ENCODE measurements around the gene INTS11. TPM values are rescaled to one million over a fixed set of nuclear protein-coding genes. Genes with fewer than 3 reads are reported as not detected.
A peak's percentile ranks its signal among the peaks of the same experiment; 100 is the strongest.

Gene INTS11
- total RNA-seq (2022): 103 and 115 TPM in 2 replicates
- Bru-seq, nascent RNA: percentile 63 among the genes with signal in this experiment
- percentile 77 among the genes with signal in this experiment for BruChase-seq, experiment 1, labeled RNA remaining after a 2-hour chase
- percentile 81 among the genes with signal in this experiment for BruChase-seq, experiment 2, labeled RNA remaining after a 6-hour chase
- long read RNA-seq, transcript INTS11-208 (17 exons, 2,148 nt): major isoform, 69 of 121 reads
- long read RNA-seq, partial matches to known transcripts: 16 of 121 reads
- long read RNA-seq, other reads (novel, unspliced or antisense): 28 of 121 reads

DNA sequence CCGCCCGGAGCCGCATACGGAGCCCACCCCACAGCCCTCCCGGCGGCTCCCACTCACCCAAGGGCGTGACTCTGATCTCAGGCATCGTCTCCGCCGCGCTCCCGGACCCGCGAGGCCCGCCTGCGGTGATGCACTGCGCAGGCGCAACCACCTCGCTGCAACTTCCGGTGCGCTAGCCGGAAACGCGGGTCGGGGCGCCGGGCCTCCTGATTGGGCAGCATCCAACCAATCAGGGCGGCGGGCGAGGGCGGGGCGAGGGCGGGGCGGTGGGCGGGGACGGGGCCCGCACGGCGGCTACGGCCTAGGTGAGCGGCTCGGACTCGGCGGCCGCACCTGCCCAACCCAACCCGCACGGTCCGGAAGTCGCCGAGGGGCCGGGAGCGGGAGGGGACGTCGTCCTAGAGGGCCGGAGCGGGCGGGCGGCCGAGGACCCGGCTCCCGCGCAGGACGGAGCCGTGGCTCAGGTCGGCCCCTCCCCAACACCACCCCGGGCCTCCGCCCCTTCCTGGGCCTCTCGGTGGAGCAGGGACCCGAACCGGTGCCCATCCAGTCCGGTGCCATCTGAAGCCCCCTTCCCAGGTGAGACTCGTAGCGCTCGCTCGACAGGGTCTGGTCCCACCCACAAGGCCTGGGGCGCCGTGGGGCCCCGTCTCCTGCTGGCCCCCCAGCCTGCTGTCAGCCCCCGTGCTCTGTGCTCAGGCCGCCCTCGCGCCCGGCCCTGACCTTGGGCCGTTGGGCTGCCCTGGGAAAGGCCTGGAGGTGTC is at the start of gene INTS11, which contains the start of gene CPTP:
Gene INTS11 (minus strand): TSS at position 137 of the 764 bp plus-strand sequence. CDS start 52 bp downstream, at position 85.
Gene CPTP (plus strand): TSS at position 279 of the 764 bp plus-strand sequence. CDS start 2,109 bp downstream, outside the sequence.
- H3K27ac Mint-ChIP-seq (ENCODE audit: unreplicated experiment): peak within 1 kb of the TSS; percentile 88
- intact Hi-C loops (cut with micrococcal nuclease; ENCODE audit: unreplicated experiment): no loop called here
- CTCF ChIA-PET: no interaction called here
- BruUV-seq (replicated peaks): TSS peak; percentile 53
- no peak for TF ChIP-seq CTCF (IDR thresholded peaks at IDR 0.05; ENCODE audit: insufficient read depth in 1 of 2, low read depth in 1 of 2, low read length in 1 of 2, severe bottlenecking in 1 of 2, unreplicated experiment in 1 of 2)
- no peaks in the 10 kb centered on the region for H3K27me3 ChIP-seq (replicated peaks; ENCODE audit: control insufficient read depth, insufficient read depth, low read length)
- DNase-seq: peak; percentile 93 to 94
- peak within 1 kb of the TSS; percentile 81 for H3K4me3 Mint-ChIP-seq (ENCODE audit: unreplicated experiment)
- peaks cover 40% of the 10 kb centered on the region for H3K36me3 Mint-ChIP-seq (ENCODE audit: insufficient read depth, unreplicated experiment)
- peak within 1 kb of the TSS; percentile 61 for H3K4me3 ChIP-seq (ENCODE audit: low read depth, low read length)
- no peaks in the 10 kb centered on the region for H3K9me3 Mint-ChIP-seq (ENCODE audit: unreplicated experiment)
- 0 out of 2 replicates have a peak, but pooled peaks cover 5% of the 10 kb centered on the region for H3K4me1 ChIP-seq
- POLR2A ChIA-PET: interaction anchor here (0.6 to 0.9 kb wide), 2 partner anchors 49 to 90 kb away, joined by 3 read pairs; no protein-coding TSS in a partner anchor
- H3K9me3 ChIP-seq: no peaks in the 10 kb centered on the region
- peaks cover 7% of the 10 kb centered on the region for H3K4me1 Mint-ChIP-seq (ENCODE audit: low read depth, unreplicated experiment)
- no peaks in the 10 kb centered on the region for H3K27me3 Mint-ChIP-seq (ENCODE audit: insufficient read depth, unreplicated experiment)
- H3K36me3 ChIP-seq (ENCODE audit: control insufficient read depth, insufficient read depth, low read length): no peaks in the 10 kb centered on the region

DNA sequence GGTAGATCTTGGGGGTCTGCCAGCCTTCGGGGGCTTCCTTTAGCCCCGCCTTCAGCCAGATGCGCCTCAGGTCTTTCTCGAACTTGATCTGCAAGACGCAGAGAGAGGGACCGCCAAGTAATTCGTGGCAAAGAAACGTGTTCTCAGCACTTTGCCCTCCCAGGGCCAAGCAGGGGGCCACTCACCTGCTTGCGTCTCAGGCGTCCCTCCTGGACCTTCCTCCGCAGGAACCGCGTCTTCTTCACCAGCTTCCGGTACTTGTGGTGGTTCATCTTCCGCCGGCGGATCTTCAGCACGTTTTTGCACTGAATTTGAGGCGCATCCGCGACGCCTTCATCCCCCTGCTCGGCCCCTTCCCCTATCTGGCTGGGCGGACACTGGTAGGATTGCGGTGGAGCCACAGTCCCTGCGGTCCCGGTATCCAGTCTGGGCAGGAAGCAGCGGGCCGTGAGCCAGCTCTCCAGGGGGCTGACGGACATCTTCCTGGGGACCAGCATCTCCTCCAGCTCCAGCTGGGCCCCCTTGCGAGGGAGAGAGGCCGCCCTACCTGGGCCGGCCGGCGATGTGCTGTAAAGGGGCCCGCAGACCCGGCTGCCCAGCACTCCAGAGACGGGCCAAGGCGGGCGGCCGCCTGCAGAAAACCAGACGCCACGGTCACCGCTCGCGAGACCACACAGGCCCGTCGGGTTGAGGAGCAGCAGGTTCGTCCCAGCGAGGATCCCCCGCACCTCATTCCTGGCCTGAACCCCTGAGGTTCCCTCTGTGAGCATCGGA is 49.5 kb upstream of the INTS11 start:
- intact Hi-C loops (cut with micrococcal nuclease; ENCODE audit: unreplicated experiment): no loop called here
- POLR2A ChIA-PET: interaction anchor here (1.1 kb wide), 1 partner anchor 49 kb away, joined by 3 read pairs; no protein-coding TSS in a partner anchor
- Histone ChIP-seq H3K4me1 (peaks cover 6% of the 10 kb centered on the region), H3K9me3 (no peaks in the 10 kb centered on the region), H3K27me3 (replicated peaks; ENCODE audit: control insufficient read depth, insufficient read depth, low read length) (no peaks in the 10 kb centered on the region), H3K36me3 (ENCODE audit: control insufficient read depth, insufficient read depth, low read length) (no peaks in the 10 kb centered on the region), H3K4me3 (ENCODE audit: low read depth, low read length) (peak overlapping the region; percentile 84)
- peak overlapping the region; percentile 85 for H3K4me3 Mint-ChIP-seq (ENCODE audit: unreplicated experiment)
- no peaks in the 10 kb centered on the region for H3K9me3 Mint-ChIP-seq (ENCODE audit: unreplicated experiment)
- peaks cover 16% of the 10 kb centered on the region for H3K36me3 Mint-ChIP-seq (ENCODE audit: insufficient read depth, unreplicated experiment)
- BruUV-seq (replicated peaks): TSS peak; percentile 88
- CTCF ChIA-PET: no interaction called here
- H3K4me1 Mint-ChIP-seq (ENCODE audit: low read depth, unreplicated experiment): no peaks in the 10 kb centered on the region
- no peak for TF ChIP-seq CTCF (IDR thresholded peaks at IDR 0.05; ENCODE audit: insufficient read depth in 1 of 2, low read depth in 1 of 2, low read length in 1 of 2, severe bottlenecking in 1 of 2, unreplicated experiment in 1 of 2)
- no peak for DNase-seq
- H3K27ac Mint-ChIP-seq (ENCODE audit: unreplicated experiment): peak overlapping the region; percentile 93
- H3K27me3 Mint-ChIP-seq (ENCODE audit: insufficient read depth, unreplicated experiment): no peaks in the 10 kb centered on the region

All from Caco-2 (cell line).